HG02678 (cell line): ENCODE data around the gene TSHZ2.
"Not testable (repeated sequence)": the region's sequence is repeated elsewhere in the genome, so short reads cannot be mapped to it uniquely, and the experiment has no call there.

Source experiments
- ATAC-seq: cut with Tn5 transposase; IDR thresholded peaks from one replicate; pipeline ENCODE4 v1.9.1; 2021; ENCODE audit warnings: mild to moderate bottlenecking, moderate library complexity; ENCODE audit not compliant: unreplicated experiment

TSHZ2 gene

DNA sequence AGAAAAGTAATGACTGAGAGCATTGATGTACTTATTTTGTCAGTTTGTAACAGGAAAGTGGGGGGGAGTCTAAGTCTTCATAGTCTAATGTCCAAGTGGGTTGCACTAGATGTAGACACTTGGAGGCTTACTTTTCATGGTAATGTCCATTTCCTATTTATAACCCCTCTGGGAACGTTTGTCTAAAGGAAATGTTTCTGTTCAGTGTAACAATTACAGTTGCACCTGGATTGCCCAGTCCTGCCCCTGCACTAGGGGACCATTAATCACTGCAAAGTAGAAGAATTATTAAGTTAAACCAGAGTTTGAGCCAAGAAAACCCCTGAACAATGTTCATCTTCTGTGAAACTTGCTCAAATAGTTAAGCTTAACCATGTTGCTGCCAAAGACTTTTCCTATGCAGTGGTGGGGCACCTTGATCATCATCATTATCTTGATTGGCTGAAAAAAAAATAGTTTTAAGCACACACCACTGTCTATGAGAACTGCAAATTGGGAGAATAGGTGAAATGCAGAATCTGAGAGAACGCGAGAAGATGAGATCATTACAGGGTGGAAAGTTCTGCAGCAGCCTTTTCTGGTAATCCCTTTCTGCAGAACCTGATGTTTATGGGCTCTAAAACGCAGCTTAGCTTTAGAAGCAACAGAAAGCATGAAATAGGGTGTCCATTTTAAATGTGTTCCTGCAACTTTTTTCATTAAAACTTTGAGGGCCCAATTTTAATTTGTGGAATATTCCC is 515.5 kb downstream of the TSHZ2 start:
- no peak for ATAC-seq

- ATAC-seq, result no peak
Observed at GRCh38 chr20:53488775-53489272, 516.7 kb downstream of the TSHZ2 start.

- ATAC-seq, result no peak
Observed at GRCh38 chr20:53489528-53489927, 517.4 kb downstream of the TSHZ2 start.

DNA sequence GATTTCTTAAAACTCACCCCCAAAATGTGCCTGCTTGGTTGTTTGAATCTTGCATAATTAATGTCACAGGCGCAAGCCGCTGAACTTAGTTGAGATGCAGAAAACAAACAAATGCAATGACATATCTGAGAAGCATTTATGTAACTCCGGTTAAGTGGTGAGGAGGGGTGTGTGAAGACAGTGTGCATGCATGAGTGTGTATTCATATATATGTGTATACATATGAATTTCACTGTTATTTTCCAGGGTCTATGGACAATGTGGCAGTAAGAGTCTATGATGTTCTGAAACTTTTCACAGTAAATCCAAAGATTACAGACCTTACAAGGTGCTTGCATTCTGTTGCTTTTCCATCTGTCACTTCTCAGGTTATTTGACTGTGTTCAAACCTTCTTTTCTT is 518.5 kb downstream of the TSHZ2 start:
- no peak for ATAC-seq

- no peak for ATAC-seq
Observed at GRCh38 chr20:53491462-53491861, 519.3 kb downstream of the TSHZ2 start.

DNA sequence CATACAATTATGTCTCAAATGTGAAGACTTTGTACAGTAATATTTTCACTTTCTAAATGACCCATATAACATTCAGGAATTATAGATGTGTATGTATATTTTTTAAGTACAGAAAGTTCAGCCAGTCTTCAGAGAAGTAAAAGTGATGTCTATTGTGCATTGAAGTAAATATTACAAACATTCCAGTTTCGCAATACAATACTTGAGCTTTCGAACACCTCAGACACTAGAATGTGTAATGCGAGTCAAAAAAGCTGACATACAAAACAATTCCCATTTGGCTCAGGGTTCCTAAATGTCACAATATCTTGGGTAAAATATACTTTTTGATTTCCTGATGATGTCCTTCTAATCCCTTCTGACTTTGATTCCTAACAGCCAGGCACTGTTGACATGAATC is 520.1 kb downstream of the TSHZ2 start:
- ATAC-seq, result no peak

- no peak for ATAC-seq
Observed at GRCh38 chr20:53493311-53493857, 521.2 kb downstream of the TSHZ2 start.

- no peak for ATAC-seq
Observed at GRCh38 chr20:53494753-53495152, 522.6 kb downstream of the TSHZ2 start.

GRCh38 chr20:53495398-53496092 is 523.4 kb downstream of the TSHZ2 start:
- ATAC-seq, result no peak

DNA sequence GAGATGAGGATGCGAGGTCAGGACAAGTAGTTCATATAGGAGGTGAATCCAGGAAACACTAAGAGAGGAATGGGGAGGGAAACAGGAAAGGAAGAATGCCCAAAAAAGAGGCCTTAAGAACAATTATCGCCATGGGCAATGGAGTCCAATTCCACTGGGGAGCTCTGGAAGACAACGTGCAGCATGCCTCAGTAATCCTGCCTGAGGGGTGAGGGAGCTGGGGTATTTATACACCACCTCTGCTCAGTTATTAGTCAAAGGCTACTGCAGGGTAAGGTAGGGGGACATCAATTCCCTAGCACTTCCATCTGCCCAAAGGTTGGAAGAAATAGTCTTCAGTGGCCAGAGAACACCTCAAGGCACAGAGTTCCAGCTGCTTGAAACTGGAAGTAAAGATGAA is 525.1 kb downstream of the TSHZ2 start:
- ATAC-seq, result no peak

- ATAC-seq, result no peak
Observed at GRCh38 chr20:53498341-53498740, 526.2 kb downstream of the TSHZ2 start.

GRCh38 chr20:53500651-53501050 is 528.5 kb downstream of the TSHZ2 start:
- ATAC-seq, result no peak

GRCh38 chr20:53502820-53503219 is 530.7 kb downstream of the TSHZ2 start:
- ATAC-seq, result no peak

GRCh38 chr20:53503517-53503919 is 531.4 kb downstream of the TSHZ2 start:
- no peak for ATAC-seq

DNA sequence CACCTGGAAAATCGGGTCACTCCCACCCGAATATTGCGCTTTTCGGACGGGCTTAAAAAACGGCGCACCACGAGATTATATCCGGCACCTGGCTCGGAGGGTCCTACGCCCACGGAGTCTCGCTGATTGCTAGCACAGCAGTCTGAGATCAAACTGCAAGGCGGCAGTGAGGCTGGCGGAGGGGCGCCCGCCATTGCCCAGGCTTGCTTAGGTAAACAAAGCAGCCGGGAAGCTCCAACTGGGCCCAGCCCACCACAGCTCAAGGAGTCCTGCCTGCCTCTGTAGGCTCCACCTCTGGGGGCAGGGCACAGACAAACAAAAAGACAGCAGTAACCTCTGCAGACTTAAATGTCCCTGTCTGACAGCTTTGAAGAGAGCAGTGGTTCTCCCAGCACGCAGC is 531.9 kb downstream of the TSHZ2 start:
- not testable (repeated sequence) for ATAC-seq

DNA sequence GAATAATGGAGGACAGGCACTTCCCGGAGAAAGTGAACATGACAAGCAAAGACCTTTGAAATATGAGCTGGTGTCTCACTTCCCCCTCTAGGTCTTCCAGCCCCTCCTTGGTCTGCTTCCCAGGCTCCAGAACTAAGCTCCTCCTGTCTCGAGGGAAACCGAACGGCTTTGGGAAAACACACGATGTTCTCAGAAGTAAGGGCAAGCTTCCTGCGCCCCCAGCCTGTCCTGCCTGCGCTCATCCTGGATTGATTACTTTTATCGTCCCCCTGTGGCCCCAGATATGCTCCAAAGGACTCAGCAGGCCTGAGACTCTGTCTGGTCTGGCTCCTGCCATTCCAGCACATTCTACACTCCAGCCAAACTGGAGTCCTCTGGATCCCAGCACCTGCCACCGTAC is 538.1 kb downstream of the TSHZ2 start:
- no peak for ATAC-seq

DNA sequence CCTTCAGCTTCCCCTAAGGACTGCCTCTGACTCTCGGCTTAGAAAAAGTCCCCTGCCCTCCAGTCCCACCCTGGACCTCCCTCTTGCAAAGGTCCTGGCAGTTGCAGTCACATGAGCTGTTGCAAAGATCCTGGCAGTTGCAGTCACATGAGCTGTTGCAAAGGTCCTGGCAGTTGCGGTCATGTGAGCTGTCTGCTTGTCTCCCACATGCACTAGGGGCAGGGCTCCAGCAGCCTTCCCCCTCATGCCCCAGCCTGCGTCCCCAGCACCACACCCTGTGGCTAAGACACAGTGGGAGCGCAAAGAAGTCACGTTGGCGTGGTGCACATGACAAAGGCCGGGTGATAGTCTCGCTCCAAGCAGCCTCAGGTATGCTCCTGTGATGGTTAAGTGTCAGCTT is 538.5 kb downstream of the TSHZ2 start:
- no peak for ATAC-seq

- ATAC-seq, result no peak
Observed at GRCh38 chr20:53512076-53512475, 539.9 kb downstream of the TSHZ2 start.

DNA sequence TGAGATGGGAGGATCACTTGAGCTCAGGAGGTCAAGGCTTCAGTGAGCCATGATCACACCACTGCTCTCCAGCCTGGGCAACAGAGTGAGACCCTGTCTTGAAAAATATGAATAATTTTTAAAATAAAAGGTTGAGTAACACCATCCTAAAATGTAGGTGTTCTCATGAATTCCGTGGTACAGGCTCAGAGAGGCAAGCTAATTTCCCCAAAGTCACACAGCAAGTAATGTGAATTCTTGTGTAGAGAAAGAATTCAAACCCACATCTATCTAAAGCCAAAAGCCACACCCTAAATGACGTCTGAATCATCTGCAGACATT is 541.0 kb downstream of the TSHZ2 start:
- no peak for ATAC-seq

- ATAC-seq, result no peak
Observed at GRCh38 chr20:53513489-53514298, 541.5 kb downstream of the TSHZ2 start.

DNA sequence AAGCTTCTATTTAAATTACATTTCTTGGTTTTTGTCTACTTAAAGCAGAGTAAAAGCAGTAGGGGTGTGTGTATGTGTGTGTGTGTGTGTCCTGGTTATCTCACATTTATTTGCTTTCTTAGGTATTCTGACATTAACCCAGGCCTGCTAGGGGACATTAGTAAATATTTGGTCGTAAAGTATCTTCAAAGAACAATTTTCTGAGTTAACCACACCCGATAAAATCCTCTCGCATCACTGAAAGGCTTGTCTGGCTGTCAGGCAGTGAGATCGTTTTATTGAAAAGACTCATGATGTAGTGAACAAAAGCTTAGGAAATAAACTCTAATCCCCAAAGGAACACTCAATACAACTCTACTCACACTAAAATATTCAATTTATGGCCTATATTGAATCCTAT is 543.6 kb downstream of the TSHZ2 start:
- no peak for ATAC-seq
